NCI-H1417 treated with DMSO at 0.1 percent for 48 hours (cell line): Measurements from ENCODE around the gene YPEL1.
"Not testable (repeated sequence)": the region's sequence is repeated elsewhere in the genome, so short reads cannot be mapped to it uniquely, and the experiment has no call there.

Experiments
- DNase-seq: peaks from one replicate; lab custom pipeline; 2025; lab: John Stamatoyannopoulos, UW

The YPEL1 gene

DNA sequence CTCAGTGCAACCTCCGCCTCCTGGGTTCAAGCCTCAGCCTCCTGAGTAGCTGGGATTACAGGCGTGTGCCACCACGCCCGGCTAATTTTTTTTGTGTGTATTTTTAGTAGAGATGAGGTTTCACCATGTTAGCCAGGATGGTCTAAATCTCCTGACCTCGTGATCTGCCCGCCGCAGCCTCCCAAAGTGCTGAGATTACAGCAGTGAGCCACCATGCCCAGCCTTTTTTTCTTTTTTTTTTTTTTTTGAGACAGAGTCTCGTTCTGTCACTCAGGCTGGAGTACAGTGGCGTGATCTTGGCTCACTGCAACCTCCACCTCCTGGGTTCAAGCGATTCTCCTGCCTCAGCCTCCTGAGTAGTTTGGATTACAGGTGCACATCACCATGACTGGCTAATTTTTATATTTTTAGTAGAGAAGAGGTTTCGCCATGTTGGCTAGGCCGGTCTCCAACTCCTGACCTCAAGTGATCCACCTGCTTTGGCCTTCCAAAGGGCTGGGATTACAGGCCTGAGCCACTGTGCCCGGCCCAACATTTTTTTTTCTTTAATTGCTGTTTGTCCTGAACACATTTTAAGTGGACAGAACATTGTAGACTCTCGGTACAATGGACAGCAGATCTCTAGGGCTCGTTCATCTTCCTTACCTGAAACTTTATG, 14.3 kb downstream of the YPEL1 start:
- DNase-seq = not testable (repeated sequence)

DNA sequence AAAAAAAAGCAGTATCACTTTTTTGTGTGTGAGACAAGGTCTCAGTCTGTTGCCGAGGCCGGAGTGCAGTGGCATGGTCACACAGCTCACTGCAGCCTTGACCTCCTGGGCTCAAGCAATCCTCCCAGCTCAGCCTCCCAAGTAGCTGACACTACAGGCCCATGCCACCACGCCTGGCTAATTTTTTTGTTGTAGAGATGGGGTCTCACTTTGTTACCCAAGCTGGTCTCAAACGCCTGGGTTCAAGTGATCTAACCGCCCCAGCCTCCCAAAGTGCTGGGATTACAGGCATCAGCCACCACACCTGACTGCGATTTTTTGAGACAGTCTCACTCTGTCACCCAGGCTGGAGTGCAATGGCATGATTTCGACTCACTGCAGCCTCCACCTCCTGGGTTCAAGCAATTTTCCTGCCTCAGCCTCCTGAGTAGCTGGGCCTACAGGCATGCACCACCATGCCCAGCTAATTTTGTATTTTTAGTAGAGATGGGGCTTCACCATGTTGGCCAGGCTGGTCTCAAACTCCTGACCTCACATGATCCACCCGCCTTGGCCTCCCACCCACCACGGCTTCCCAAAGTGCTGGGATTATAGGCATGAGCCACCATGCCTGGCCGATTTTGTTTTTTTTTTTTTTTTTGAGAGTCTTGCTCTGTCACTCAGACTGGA, 15.3 kb downstream of the YPEL1 start:
- DNase-seq = not testable (repeated sequence)

DNA sequence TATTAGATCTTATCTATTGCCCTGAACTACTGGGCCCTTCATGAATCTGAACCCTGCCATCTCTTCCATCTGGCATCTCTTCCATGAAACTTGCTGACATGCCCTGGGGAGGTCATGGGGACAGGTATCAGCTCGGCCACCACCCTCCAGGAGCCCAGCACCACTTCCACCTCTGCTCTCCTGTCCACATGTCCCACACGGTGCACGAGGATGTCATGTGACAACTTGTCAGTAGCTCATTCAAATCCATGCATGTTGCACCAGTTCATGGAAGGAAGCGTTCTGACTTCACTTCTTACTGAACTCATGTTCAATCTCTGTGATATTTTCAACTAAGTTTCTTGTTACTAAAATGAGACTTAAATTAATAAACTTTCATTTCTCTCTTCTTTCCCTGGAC, 16.6 kb downstream of the YPEL1 start:
- no peak for DNase-seq

GRCh38 chr22:21718499-21718898, 17.1 kb downstream of the YPEL1 start:
- no peak for DNase-seq

DNA sequence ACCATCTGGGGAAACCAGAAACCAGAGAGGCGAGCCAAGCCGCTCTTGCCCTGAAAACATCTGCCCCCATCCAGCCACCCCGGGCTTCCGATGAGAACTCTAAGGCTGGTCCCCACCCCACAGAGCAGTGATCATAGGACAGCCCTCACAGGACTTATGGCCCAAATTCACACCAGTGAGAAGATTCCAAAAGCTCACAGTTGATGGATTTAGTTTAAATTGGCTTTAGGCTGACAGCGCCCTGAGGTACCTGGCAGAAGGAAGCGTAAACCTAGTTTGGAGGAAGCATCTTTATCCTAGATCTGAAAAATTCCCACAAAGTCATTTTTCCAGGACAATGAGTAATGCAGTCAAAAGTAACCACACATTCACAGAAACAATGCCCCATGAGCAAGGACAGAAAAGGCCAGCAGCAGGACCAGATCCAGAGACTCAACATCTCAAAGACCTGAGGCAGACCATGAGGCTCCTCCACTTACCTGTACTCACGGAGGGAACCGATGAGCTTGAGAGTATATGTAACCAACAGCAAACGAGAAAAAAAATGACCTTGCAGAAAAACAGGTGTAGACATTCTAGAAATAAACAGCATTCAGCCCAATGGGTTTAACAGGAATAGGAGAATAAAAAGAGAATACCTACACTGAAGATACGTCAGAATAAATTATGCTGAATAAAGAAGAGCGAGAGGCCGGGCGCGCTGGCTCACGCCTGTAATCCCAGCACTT, 19.0 kb downstream of the YPEL1 start:
- DNase-seq = not testable (repeated sequence)

- no peak for DNase-seq
Measured at GRCh38 chr22:21714786-21715185, 20.8 kb downstream of the YPEL1 start.

- DNase-seq = no peak
Measured at GRCh38 chr22:21714059-21714770, 21.4 kb downstream of the YPEL1 start.

DNA sequence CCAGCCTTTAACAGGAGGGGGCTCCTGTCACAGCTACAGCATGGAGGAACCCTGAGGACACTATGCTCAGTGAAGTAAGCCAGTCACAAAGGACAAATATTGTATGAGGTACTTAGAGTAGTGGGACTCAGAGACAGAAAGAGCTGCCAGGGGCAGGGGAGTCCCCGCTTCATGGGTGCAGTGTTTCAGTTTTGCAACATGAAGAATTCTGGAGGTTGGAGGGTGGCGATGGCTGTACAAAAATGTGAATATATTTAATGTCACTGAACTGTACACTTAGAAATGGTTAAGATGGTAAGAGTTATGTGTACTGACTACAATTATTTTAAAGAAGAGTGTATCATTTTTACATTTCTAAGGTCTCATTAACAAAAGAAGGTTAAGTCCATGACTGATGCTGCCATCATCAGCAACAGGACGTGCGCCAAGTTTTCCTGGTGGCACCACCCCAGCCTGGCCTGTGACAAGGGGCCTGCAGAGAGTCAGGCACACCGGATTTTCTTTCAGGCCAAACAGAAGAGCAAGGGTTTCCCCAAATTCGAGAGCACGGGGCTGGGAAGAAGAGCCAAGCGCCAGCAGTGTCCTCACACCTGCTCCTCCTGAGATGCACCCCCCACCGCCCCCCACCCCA, 22.1 kb downstream of the YPEL1 start:
- no peak for DNase-seq

DNA sequence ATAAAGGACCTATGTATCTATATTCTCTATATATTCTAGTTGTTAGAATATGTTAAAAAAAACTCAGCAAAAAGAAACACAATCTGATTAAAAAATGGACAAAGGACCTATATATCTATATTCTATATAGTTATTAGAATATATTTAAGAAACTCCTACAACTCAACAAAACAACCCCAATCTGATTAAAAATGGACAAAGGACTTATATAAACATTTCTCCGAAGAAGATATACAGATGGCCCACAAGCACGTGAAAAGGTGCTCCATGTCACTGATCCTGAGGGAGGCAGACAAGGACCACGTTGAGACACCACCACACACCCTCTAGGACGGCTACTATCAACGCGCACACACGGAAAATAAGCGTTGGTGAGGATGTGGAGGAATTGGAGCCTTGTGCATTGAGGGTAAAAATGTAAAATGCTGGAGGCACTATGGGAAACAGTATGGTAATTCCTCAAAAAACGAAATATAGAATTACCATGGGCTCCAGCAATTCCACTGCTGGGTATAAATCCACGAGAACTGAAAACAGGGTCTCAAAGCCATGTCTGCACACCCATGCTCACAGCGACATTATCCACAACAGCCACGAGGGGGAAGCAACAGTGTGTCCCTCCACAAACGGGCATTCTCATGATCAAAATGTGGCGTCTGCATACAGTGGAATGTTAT, 22.7 kb downstream of the YPEL1 start:
- no peak for DNase-seq

DNA sequence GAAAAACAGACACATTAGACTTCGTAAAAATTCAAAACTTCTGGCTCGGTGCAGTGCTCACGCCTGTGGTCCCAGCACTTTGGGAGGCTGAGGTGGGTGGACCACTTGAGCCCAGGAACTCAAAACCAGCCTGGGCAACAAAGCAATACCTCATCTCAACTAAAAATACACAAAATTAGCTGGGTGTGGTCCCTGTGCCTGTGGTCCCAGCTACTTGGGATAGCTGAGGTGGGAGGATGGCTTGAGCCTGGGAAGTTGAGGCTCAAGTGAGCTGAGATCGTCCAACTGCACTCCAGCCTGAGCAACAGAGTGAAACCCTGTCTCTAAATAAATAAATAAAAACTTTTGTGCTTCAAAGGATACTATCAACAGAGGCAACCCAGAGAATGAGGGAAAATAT, 23.7 kb downstream of the YPEL1 start:
- no peak for DNase-seq

- DNase-seq = no peak
Measured at GRCh38 chr22:21710156-21710555, 25.4 kb downstream of the YPEL1 start.

GRCh38 chr22:21709688-21710087, 25.9 kb downstream of the YPEL1 start:
- DNase-seq = no peak

- DNase-seq = no peak
Measured at GRCh38 chr22:21708960-21709359, 26.6 kb downstream of the YPEL1 start.

GRCh38 chr22:21707677-21708076, 27.9 kb downstream of the YPEL1 start:
- no peak for DNase-seq

DNA sequence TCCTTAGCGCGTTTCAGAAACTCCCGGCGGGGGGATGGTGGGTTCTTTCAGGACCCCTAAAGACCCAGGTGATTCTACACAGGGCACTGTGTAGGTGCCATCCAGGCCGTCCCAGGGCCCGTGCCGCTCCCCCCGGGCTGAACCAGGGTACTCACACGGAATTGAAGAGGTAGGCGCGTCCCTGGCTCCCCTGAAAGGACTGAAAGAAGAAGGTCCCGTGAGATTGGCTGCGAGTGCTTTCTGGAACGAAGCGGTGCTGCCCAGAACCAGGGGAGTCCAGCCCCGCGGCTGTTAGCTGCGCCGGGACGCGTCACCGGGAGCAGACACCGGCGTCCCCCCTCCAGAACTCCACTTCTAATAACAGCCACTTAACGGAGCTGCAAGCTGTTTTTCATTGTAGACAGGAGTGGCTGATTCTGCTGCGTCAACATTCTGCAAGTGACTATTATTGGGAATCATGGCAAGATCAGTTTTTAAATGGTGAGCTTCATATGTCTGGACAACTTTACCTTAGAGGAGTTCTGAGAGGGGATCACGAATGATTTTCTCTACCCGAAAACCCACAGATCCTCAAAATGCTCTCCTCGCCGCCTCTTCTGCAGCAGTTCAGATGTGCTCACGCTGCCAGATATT, 31.8 kb downstream of the YPEL1 start:
- DNase-seq = no peak

- DNase-seq = no peak
Measured at GRCh38 chr22:21702700-21703683, 32.6 kb downstream of the YPEL1 start.

DNA sequence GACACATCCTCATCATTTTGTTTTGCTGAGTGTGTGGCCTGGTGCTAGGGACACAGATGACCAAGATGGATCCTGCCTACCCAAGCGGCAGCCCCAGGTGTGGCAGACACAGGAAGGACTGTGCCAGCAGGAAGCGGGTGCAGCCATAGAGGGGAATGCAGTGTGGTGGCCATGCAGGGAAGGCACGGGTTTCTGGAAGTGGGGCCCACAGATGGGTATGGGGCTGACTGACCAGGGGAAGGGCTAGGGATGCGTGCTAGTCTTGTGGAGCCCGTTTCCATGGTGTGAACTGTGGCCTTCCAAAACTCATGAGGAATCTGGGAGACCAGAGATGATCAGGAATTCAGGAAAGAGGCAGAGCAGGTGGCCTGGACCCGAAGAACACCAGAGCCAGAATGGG, 33.5 kb downstream of the YPEL1 start:
- no peak for DNase-seq

DNA sequence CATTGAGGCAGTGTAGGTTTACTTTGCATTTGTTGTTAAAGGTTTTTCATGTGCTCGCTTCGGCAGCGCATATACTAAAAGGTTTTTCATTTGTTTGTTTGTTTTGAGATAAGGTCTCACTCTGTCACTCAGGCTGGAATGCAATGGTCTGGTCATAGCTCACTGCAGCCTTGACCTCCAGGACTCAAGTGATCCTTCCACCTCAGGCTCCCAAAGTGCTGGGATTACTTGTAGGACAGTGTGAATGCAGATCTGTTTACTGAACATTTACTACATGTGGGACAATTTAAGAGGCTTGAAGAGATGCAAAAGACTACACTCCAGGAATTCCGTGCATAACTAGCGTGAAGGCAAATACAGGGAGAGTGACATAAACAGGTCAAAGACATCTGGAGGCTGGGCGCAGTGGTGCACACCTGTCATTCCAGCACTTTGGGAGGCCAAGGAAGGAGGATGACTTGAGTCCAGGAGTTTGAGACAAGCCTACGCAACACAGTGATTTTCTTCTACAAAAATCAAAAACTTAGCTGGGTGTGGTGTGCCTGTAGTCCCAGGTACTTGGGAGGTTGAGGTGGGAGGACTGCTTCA, 34.1 kb downstream of the YPEL1 start:
- no peak for DNase-seq

DNA sequence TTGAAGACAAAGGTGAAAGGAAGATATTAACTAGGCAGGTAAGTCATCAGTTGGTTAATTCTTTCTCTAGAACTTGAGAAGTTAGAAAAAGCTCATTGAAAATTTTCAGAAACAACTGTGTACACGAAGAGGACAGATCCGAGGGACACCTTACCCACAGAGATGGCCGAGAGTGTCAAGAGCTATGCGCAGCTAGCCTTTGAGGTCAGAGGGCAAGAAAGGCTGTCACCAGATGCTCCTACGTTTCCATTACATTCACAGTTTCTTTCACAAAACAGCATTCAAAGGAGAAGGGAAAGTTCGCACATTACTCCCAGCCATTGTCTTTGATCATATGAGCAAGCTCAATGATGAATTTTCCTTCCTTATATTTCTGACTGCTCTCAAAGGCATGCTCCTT, 34.8 kb downstream of the YPEL1 start:
- DNase-seq = no peak
